HG02973 (cell line): ENCODE results near the gene GALNT5.
A peak's percentile ranks its signal among the peaks of the same experiment; 100 is the strongest.
"Not testable (repeated sequence)": the region's sequence is repeated elsewhere in the genome, so short reads cannot be mapped to it uniquely, and the experiment has no call there.

ENCODE experiments used
- ATAC-seq: cut with Tn5 transposase; IDR thresholded peaks from one replicate; pipeline ENCODE4 v1.9.1; 2021; ENCODE audit warnings: moderate library complexity; ENCODE audit not compliant: unreplicated experiment

Gene GALNT5, protein sequence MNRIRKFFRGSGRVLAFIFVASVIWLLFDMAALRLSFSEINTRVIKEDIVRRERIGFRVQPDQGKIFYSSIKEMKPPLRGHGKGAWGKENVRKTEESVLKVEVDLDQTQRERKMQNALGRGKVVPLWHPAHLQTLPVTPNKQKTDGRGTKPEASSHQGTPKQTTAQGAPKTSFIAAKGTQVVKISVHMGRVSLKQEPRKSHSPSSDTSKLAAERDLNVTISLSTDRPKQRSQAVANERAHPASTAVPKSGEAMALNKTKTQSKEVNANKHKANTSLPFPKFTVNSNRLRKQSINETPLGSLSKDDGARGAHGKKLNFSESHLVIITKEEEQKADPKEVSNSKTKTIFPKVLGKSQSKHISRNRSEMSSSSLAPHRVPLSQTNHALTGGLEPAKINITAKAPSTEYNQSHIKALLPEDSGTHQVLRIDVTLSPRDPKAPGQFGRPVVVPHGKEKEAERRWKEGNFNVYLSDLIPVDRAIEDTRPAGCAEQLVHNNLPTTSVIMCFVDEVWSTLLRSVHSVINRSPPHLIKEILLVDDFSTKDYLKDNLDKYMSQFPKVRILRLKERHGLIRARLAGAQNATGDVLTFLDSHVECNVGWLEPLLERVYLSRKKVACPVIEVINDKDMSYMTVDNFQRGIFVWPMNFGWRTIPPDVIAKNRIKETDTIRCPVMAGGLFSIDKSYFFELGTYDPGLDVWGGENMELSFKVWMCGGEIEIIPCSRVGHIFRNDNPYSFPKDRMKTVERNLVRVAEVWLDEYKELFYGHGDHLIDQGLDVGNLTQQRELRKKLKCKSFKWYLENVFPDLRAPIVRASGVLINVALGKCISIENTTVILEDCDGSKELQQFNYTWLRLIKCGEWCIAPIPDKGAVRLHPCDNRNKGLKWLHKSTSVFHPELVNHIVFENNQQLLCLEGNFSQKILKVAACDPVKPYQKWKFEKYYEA

GRCh38 chr2:157257312-157258252 is at the start of gene GALNT5:
TSS of gene GALNT5 (plus strand) at chr2:157257705. CDS start at chr2:157258083, 378 bp downstream.
- no peak for ATAC-seq

DNA sequence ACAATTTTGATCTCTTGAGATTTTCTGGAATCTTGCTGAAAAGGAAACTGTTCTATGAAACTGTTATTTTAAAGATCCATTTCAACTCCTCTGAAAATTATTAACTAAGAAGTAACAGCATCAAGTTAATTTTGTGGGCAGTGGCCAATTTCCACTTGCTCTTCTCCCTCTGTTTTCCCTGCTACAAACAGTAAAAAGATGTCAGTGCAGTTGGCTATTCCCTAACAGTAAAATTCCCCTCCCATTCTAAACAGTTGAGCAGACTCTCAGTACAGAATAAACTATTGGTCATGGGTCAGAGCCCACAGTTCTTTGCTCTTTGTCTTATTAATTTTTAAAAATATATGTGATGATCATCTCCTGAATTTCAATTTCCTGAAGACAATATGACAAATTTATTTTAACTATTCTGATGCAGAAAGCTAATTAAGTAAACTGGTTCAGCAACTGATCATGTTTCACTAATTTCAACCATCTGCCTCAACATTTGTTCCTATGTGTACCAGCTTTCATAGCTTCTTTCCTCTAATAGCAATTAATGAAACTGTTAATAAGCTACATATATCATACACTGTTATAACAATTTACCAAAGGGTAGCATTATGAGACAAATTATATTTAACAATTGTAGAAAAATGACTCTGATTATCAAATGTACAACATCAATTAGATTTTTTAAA is 41.1 kb upstream of the GALNT5 start:
- ATAC-seq = no peak

GRCh38 chr2:157217409-157217808 is 40.1 kb upstream of the GALNT5 start:
- ATAC-seq = no peak

- no peak for ATAC-seq
Observed at GRCh38 chr2:157218911-157219310, 38.6 kb upstream of the GALNT5 start.

DNA sequence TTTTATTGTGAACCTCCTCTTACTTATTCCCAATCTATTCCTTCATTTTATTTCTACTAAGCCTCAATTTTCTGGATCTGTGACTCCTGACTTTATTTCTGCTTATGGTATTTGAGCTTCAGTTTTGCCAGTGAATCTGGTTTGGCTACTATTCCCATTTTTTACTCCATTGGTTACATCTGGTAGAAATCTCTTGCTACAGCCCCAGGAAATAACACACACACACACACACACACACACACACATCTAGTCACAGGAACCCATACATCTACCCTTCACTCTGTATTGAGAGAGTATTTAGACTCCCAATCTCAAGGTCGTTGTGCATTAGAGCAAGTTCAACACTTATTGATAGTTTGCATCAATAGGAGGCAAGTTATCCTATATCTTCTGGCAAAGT is 37.0 kb upstream of the GALNT5 start:
- no peak for ATAC-seq

DNA sequence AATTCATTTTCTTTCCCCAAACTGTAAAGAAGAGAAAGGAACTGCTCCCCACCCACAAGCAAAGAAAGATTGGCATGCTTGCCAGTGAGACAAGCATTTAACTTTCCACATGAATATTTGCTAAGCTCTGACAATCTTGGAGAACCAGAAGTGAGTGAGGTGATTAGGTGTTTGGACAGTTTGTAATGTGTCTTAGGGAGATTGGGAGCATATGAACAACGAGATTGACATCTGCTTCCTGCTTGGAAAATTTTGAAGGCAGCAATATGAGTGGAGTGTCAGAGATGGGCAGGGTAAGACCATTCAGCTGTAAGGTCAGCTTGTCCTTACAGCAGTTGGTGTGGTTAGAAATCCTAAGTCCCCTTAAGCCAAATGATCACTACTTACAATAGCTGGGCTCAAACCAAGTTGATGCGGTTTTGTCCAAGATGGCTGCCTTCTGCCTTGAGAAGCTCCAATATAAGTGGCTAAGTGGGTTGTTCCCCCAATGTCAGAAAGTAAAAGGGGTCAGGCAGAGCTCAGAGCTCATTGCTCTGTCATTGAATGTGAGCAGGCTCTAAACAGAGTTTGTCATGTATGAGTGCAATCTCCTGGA is 36.0 kb upstream of the GALNT5 start:
- ATAC-seq = no peak

DNA sequence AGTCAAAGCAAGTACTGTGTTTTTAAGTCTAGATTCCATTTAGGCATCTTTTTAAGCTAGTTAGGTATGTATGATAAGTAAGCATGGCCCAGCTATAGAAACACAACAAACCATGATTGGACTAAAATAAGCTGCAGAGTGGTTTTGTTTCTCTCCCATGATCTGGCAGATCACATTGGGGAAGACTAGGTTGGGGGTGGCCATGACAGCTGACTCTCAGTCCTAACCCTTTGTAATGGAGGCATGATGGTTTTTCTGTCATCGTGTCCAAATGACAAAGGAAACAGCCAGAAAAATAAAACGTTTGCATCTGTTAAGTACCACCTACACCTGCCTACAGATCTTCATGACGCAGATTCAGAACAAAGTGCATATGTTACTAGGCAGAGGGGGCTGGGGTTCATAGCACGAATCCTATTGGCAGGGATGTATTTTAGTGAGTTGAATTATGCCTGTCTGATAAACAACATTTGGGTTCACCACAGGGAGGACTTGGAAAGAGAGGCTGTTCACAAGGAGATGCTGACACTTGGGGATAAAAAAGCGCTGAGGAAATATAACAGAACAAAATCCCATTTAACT is 33.8 kb upstream of the GALNT5 start:
- no peak for ATAC-seq

GRCh38 chr2:157224448-157224847 is 33.1 kb upstream of the GALNT5 start:
- not testable (repeated sequence) for ATAC-seq

GRCh38 chr2:157227592-157227991 is 29.9 kb upstream of the GALNT5 start:
- ATAC-seq = no peak

DNA sequence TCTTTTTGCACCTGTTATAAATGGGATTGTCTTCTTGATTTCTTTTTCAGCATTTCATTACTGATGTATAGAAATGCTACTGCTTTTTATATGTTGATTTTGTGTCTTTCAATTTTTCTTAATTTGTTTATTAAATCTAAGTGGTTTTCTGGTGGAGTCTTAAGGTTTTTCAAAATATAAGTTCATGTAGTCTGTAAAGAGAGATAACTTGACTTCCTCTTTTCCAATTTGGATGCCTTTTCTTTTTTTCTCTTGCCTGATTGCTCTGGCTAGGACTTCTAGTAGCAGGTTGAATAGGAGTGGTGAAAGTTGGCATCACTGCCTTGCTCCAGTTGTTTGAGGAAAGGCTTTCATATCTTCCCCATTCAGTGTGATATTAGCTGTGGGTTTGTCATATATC is 28.6 kb upstream of the GALNT5 start:
- ATAC-seq = no peak

DNA sequence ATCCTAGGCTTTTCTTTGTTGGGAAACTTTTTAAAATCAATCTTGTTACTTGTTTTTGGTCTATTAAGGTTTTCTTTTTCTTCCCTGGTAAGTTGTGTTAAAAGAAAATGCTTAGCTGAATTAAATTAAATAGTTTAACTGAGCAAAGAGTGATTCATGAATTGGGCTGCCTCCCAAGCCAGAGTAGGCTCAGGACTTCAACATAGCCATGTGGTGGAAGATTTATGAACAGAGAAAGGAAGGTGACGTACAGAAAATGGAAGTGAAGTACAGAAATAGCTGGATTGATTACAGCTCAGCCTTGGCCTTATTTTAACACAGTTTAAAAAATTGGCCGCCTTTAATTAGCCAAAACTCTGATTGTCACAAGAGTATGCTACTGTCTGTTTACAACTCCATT is 27.9 kb upstream of the GALNT5 start:
- no peak for ATAC-seq

- no peak for ATAC-seq
Observed at GRCh38 chr2:157231476-157231875, 26.0 kb upstream of the GALNT5 start.

DNA sequence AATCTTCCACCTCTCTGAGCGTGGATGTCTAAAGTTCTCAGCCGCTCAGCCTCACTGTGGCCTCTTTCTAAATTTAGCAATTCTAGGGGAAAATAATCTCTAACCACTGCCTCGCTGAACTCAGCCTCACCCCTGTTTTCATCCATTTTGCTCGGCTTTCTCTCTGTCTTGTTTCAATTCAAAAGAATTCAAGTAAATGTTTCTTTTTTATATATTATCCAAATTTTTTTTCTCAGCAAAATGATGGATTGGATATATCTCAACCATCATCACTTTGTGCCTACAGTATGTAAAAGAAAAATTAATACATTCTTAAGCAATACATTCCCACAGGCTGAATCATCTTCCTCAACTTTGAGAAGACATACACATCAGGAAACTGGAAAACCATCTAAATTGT is 24.0 kb upstream of the GALNT5 start:
- no peak for ATAC-seq

- no peak for ATAC-seq
Observed at GRCh38 chr2:157236404-157236803, 21.1 kb upstream of the GALNT5 start.

- ATAC-seq = no peak
Observed at GRCh38 chr2:157238296-157238695, 19.2 kb upstream of the GALNT5 start.

- no peak for ATAC-seq
Observed at GRCh38 chr2:157244691-157245090, 12.8 kb upstream of the GALNT5 start.

GRCh38 chr2:157245144-157245840 is 12.2 kb upstream of the GALNT5 start:
- ATAC-seq = no peak

- ATAC-seq = peak; percentile 88
Observed at GRCh38 chr2:157245846-157246764, 11.4 kb upstream of the GALNT5 start.
